ENCODE results near the gene GRHL3.
A peak's percentile ranks its signal among the peaks of the same experiment; 100 is the strongest.

The GRHL3 gene

GRCh38 chr1:24318615-24319311, 394 bp upstream of the GRHL3 start:
- DNase-seq (no peak), ATAC-seq (no peak)

- DNase-seq (no peak), ATAC-seq (no peak)
Observed at GRCh38 chr1:24319962-24320361, 805 bp downstream of the GRHL3 start.

GRCh38 chr1:24321126-24321525, 2.0 kb downstream of the GRHL3 start:
- DNase-seq (no peak), ATAC-seq (no peak)

- ATAC-seq: peak; percentile 84
- peak; percentile 81 for DNase-seq
Observed at GRCh38 chr1:24321697-24322469, 2.7 kb downstream of the GRHL3 start.

GRCh38 chr1:24322470-24323177, 3.5 kb downstream of the GRHL3 start:
- DNase-seq: no peak
- no peak for ATAC-seq

GRCh38 chr1:24323281-24323680, 4.1 kb downstream of the GRHL3 start:
- DNase-seq (no peak), ATAC-seq (no peak)

- ATAC-seq (no peak), DNase-seq (no peak)
Observed at GRCh38 chr1:24324903-24325302, 5.7 kb downstream of the GRHL3 start.

- DNase-seq: no peak
- peak; percentile 20 for ATAC-seq
Observed at GRCh38 chr1:24325587-24326449, 6.7 kb downstream of the GRHL3 start.

GRCh38 chr1:24327486-24327885, 8.3 kb downstream of the GRHL3 start:
- ATAC-seq (no peak), DNase-seq (no peak)

GRCh38 chr1:24327891-24328290, 8.7 kb downstream of the GRHL3 start:
- DNase-seq (no peak), ATAC-seq (no peak)

GRCh38 chr1:24329331-24329730, 10.2 kb downstream of the GRHL3 start:
- DNase-seq (no peak), ATAC-seq (no peak)

- ATAC-seq: no peak
Observed at GRCh38 chr1:24329797-24330543, 10.8 kb downstream of the GRHL3 start.

GRCh38 chr1:24331961-24332673, 13.0 kb downstream of the GRHL3 start:
- DNase-seq: no peak
- no peak for ATAC-seq

More at GRCh38 chr1:24329797-24330543, 10.8 kb downstream of the GRHL3 start:
- DNase-seq: no peak

GRCh38 chr1:24336075-24336474, 16.9 kb downstream of the GRHL3 start:
- no peak for ATAC-seq

GRCh38 chr1:24337455-24337854, 18.3 kb downstream of the GRHL3 start:
- ATAC-seq (no peak), DNase-seq (no peak)

More at GRCh38 chr1:24336075-24336474, 16.9 kb downstream of the GRHL3 start:
- DNase-seq: no peak

GRCh38 chr1:24338447-24338846, 19.3 kb downstream of the GRHL3 start:
- DNase-seq (no peak), ATAC-seq (no peak)

- ATAC-seq: no peak
- DNase-seq: no peak
Observed at GRCh38 chr1:24339996-24340395, 20.8 kb downstream of the GRHL3 start.

- no peak for ATAC-seq
- DNase-seq: no peak
Observed at GRCh38 chr1:24340770-24341169, 21.6 kb downstream of the GRHL3 start.

GRCh38 chr1:24341260-24341659, 22.1 kb downstream of the GRHL3 start:
- DNase-seq (no peak), ATAC-seq (no peak)

GRCh38 chr1:24343412-24344089, 24.4 kb downstream of the GRHL3 start:
- DNase-seq (no peak), ATAC-seq (no peak)
